OCI-LY1 (cell line): ENCODE data around the gene APC2.

ENCODE experiments used
- EZH2 ChIP-seq: fragments of 200-600 bp; sonication (generic), shearing (Covaris generic); IDR thresholded peaks from 2 replicates; pipeline ENCODE4 v1.8.0; 2017; ENCODE audit warnings: borderline replicate concordance, mixed run types, mild to moderate bottlenecking, antibody characterized with exemption, low read length, moderate library complexity, mixed read lengths
- TF ChIP-seq, protein P1 (sequence below): fragments of 200-600 bp; sonication (generic), shearing (Covaris generic); IDR thresholded peaks from 2 replicates; pipeline ENCODE4 v1.5.1; 2017; ENCODE audit warnings: mild to moderate bottlenecking, antibody characterized with exemption, low read length, moderate library complexity, mixed read lengths

DNA sequence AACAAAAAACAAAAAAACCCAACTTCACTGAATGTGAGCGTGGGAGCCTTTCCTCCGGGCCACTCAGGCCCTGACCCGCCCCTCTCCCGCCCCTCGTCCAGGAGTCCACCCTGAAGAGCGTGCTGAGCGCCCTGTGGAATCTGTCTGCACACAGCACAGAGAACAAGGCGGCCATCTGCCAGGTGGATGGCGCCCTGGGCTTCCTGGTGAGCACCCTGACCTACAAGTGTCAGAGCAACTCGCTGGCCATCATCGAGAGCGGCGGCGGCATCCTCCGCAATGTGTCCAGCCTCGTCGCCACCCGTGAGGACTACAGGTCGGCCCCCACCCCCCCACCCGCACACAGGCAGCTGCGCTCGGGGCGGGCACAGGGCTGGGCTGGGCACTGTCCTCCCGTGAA, 11.9 kb downstream of the APC2 start:
- TF ChIP-seq, protein P1, sequence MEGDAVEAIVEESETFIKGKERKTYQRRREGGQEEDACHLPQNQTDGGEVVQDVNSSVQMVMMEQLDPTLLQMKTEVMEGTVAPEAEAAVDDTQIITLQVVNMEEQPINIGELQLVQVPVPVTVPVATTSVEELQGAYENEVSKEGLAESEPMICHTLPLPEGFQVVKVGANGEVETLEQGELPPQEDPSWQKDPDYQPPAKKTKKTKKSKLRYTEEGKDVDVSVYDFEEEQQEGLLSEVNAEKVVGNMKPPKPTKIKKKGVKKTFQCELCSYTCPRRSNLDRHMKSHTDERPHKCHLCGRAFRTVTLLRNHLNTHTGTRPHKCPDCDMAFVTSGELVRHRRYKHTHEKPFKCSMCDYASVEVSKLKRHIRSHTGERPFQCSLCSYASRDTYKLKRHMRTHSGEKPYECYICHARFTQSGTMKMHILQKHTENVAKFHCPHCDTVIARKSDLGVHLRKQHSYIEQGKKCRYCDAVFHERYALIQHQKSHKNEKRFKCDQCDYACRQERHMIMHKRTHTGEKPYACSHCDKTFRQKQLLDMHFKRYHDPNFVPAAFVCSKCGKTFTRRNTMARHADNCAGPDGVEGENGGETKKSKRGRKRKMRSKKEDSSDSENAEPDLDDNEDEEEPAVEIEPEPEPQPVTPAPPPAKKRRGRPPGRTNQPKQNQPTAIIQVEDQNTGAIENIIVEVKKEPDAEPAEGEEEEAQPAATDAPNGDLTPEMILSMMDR, result no peak
- TF ChIP-seq EZH2, result no peak
